HG03196 (cell line): Measurements from ENCODE around the gene RGPD3.

Source experiments
- ATAC-seq: cut with Tn5 transposase; IDR thresholded peaks from one replicate; pipeline ENCODE4 v1.9.1; 2021; ENCODE audit not compliant: unreplicated experiment

RGPD3 gene

GRCh38 chr2:106343274-106343673 lies 124.9 kb downstream of the RGPD3 start:
- no peak for ATAC-seq

- no peak for ATAC-seq
Observed at GRCh38 chr2:106342831-106343251, 125.4 kb downstream of the RGPD3 start.

DNA sequence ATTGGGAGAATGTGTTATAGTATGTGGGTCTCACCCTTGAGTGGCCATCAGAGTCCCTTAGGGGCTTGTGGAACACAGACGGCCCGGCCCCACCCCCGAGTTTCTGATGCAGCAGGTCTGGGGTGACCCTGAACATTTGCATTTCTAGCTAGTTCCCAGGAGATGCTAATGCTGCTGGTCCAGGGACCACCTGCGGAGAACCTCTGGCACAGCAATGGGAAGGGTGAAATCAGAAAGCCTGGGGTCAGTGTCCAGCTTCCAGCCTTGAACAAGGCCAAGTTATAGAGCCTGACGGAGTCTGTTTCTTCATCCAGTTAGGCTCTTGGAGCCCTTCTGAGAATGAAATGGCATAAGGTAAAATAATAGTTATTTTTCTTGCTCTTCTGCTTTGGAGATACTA lies 126.5 kb downstream of the RGPD3 start:
- no peak for ATAC-seq
